B cell (primary cell): ENCODE data around the gene ZNF285. TPM values are rescaled to one million over a fixed set of nuclear protein-coding genes. Genes with fewer than 3 reads are reported as not detected.
"Not testable (repeated sequence)": the region's sequence is repeated elsewhere in the genome, so short reads cannot be mapped to it uniquely, and the experiment has no call there.

ENCODE experiments used
- ATAC-seq: fragments of 200-7000 bp; cut with Tn5 transposase; one replicate; pipeline ENCODE4 v1.10.0; 2021; ENCODE audit warnings: low read depth, mild to moderate bottlenecking, moderate number of reproducible peaks, moderate library complexity
- CTCF ChIA-PET: fragments of 350-600 bp; sonication (Branson Sonifier 250); formaldehyde crosslinking; loops from one replicate; lab custom pipeline; 2021; ENCODE audit warnings: antibody characterized with exemption, inconsistent platforms; lab: Charles Lee
- POLR2A ChIA-PET: fragments of 350-600 bp; sonication (Branson Sonifier 250); formaldehyde crosslinking; loops from one replicate; lab custom pipeline; 2021; ENCODE audit warnings: antibody characterized with exemption; lab: Charles Lee
- DNase-seq: peaks from one replicate; pipeline ENCODE4 v3.0.0; 2013
- H2AFZ ChIP-seq: 2 replicates; pipeline ENCODE4 v1.6.1; 2012; ENCODE audit warnings: mild to moderate bottlenecking, low read depth, low read length; ENCODE audit not compliant: insufficient read depth, poor library complexity, severe bottlenecking
- H3K27ac ChIP-seq, 2 donors: 1 replicate in 1 of 2; 2 replicates in 1 of 2; pipeline ENCODE4 v1.5.1; 2012 to 2013; ENCODE audit warnings: low read length in 2 of 2, mild to moderate bottlenecking in 2 of 2, moderate library complexity in 1 of 2
- H3K27me3 ChIP-seq, 4 experiments: fragments of 200-600 bp in 1 of 4; sonication (generic) in 1 of 4; replicated peaks in 1 of 4; 1 replicate in 2 of 4; 2 replicates in 2 of 4; pipeline versions ENCODE4 v1.6.1 to v1.7.0; 2013 to 2016; ENCODE audit warnings: low read length in 3 of 4, mild to moderate bottlenecking in 2 of 4, mixed read lengths in 1 of 4, moderate library complexity in 1 of 4; ENCODE audit not compliant: insufficient read depth in 4 of 4, control insufficient read depth in 3 of 4; ENCODE audit errors: control extremely low read depth in 1 of 4
- H3K36me3 ChIP-seq, 2 experiments: replicated peaks in 1 of 2; 1 replicate in 1 of 2; 2 replicates in 1 of 2; pipeline versions ENCODE4 v1.6.1 to v1.7.1; 2013; ENCODE audit warnings: low read length in 1 of 2; ENCODE audit not compliant: insufficient read depth in 2 of 2, control insufficient read depth in 1 of 2; ENCODE audit errors: control extremely low read depth in 1 of 2, extremely low read depth in 1 of 2
- H3K4me1 ChIP-seq, 2 donors: fragments of 200-600 bp in 1 of 2; sonication (generic) in 1 of 2; 1 replicate in 1 of 2; 2 replicates in 1 of 2; pipeline versions ENCODE4 v1.5.1 to v1.6.1; 2013 to 2017; ENCODE audit warnings: low read length in 2 of 2; ENCODE audit not compliant: control insufficient read depth in 2 of 2, insufficient read depth in 2 of 2
- H3K4me2 ChIP-seq: replicated peaks from 2 replicates; pipeline ENCODE3; 2012; ENCODE audit warnings: mild to moderate bottlenecking, low read depth, low read length; ENCODE audit not compliant: poor library complexity, severe bottlenecking
- H3K4me3 ChIP-seq, 5 experiments: fragments of 200-600 bp in 1 of 5; sonication (generic) in 1 of 5; 1 replicate in 3 of 5; 2 replicates in 2 of 5; pipeline versions ENCODE4 v1.5.1 to v1.7.0; 2011 to 2016; ENCODE audit warnings: low read length in 4 of 5, mild to moderate bottlenecking in 4 of 5, low read depth in 2 of 5, control low read depth in 1 of 5, moderate library complexity in 1 of 5; ENCODE audit not compliant: insufficient read depth in 1 of 5; ENCODE audit errors: control extremely low read depth in 1 of 5, extremely low read depth in 1 of 5
- H3K79me2 ChIP-seq: fragments of 200-600 bp; sonication (generic); one replicate; pipeline ENCODE4 v1.6.0; 2016; ENCODE audit warnings: low read length; ENCODE audit not compliant: control insufficient read depth, insufficient read depth
- H3K9ac ChIP-seq: fragments of 200-600 bp; sonication (generic); 2 replicates; pipeline ENCODE4 v1.6.1; 2017; ENCODE audit warnings: mild to moderate bottlenecking, low read length, moderate library complexity
- H3K9me3 ChIP-seq, 3 donors: one replicate each; pipeline versions ENCODE4 v1.6.1 to v1.7.1; 2013; ENCODE audit warnings: low read length in 2 of 3; ENCODE audit not compliant: control insufficient read depth in 2 of 3, insufficient read depth in 1 of 3; ENCODE audit errors: control extremely low read depth in 1 of 3
- H4K20me1 ChIP-seq: 2 replicates; pipeline ENCODE4 v1.6.0; 2012; ENCODE audit warnings: mild to moderate bottlenecking, low read length; ENCODE audit not compliant: insufficient read depth, control insufficient read depth, poor library complexity, severe bottlenecking
- H3K27ac Mint-ChIP-seq: one replicate; pipeline ENCODE4 v1.8.0; 2021; ENCODE audit warnings: mixed read lengths
- H3K27me3 Mint-ChIP-seq: one replicate; pipeline ENCODE4 v1.8.0; 2021; ENCODE audit warnings: mixed read lengths
- H3K4me1 Mint-ChIP-seq: one replicate; pipeline ENCODE4 v1.8.0; 2021; ENCODE audit warnings: mixed read lengths
- H3K4me3 Mint-ChIP-seq: one replicate; pipeline ENCODE4 v1.8.0; 2021; ENCODE audit warnings: mixed read lengths
- H3K9me3 Mint-ChIP-seq: one replicate; pipeline ENCODE4 v1.8.0; 2022; ENCODE audit warnings: mixed read lengths; ENCODE audit not compliant: insufficient read depth
- EZH2 ChIP-seq: IDR thresholded peaks from 2 replicates; pipeline ENCODE4 v1.6.1; 2012; ENCODE audit warnings: borderline replicate concordance, low read depth, mild to moderate bottlenecking, moderate library complexity, low read length; ENCODE audit not compliant: insufficient read depth, poor library complexity, severe bottlenecking
- WGBS: methylation state at CpG from one replicate; pipeline ENCODE4 v1.1.5; 2013; ENCODE audit warnings: missing lambda C conversion rate; ENCODE audit not compliant: insufficient coverage; 5-methylcytosine and 5-hydroxymethylcytosine counted together
- intact Hi-C: fragments of 100-400 bp; cut with micrococcal nuclease; formaldehyde crosslinking; loops from one replicate; pipeline ENCODE4 v1.10.0; 2022
- polyA plus RNA-seq: library from polyadenylated mRNA; depleted of rRNA; stranded (reverse); fragments of >200 nt; gene quantifications from 2 replicates; pipeline ENCODE4 v1.2.3, GENCODE V29; 2012
- total RNA-seq, 2 donors: library from RNA; stranded (reverse); fragments of 120-200 nt in 1 of 2; gene quantifications; 1 replicate in 1 of 2; 2 replicates in 1 of 2; pipeline versions ENCODE4 v1.2.3 to v1.2.4, GENCODE V29; 2013 to 2022

Gene ZNF285
- total and polyA plus RNA-seq, 2 donors (not counting 1 experiment from before 2014, with no cell fraction given), result 4.6 to 7.6 TPM

DNA sequence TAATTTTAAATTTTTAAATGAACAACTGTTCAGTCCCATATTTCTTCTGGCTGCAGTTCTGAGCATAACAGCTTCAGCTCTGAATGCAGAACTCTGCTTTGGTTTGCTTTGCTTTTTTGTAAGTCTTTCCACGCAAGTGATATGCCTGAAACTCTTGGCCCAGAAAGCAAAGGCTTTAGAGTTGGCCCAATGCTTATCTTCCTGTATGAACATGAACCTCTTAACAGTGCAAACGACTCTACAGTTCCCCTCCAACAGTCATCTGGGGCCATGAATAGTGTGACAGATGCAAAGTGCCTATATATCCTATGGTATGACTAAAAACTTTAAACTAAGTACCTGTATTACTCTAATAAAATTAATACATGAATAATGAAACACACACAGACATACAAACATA is 59.6 kb downstream of the ZNF285 start:
- H4K20me1 ChIP-seq, result no peaks in the 10 kb centered on the region
- ChIA-PET CTCF (no interaction called here), POLR2A (no interaction called here)
- Mint-ChIP-seq H3K4me3 (no peak overlapping the region), H3K4me1 (peaks cover 9% of the 10 kb centered on the region), H3K27me3 (no peaks in the 10 kb centered on the region), H3K27ac (no peak overlapping the region), H3K9me3 (peaks cover 2% of the 10 kb centered on the region)
- peaks cover 11 to 14% of the 10 kb centered on the region in 2 donors for H3K4me1 ChIP-seq
- no peaks in the 10 kb centered on the region for H3K27me3 ChIP-seq
- ATAC-seq (no peak), DNase-seq (no peak)
- TF ChIP-seq EZH2, result no peak
- no peaks in the 10 kb centered on the region for H3K79me2 ChIP-seq
- no peak overlapping the region for H3K27ac ChIP-seq
- no peak overlapping the region for H3K9ac ChIP-seq
- H2AFZ ChIP-seq, result no peak overlapping the region
- 100% methylated on average over 1 of the region's 2 CpGs for WGBS
- intact Hi-C loops, result no loop called here
- peaks cover 0 to 17% (median 9%) of the 10 kb centered on the region in 3 donors for H3K9me3 ChIP-seq
- no peak overlapping the region for H3K4me3 ChIP-seq
- H3K36me3 ChIP-seq, result no peaks in the 10 kb centered on the region
- H3K4me2 ChIP-seq, result no peak overlapping the region

DNA sequence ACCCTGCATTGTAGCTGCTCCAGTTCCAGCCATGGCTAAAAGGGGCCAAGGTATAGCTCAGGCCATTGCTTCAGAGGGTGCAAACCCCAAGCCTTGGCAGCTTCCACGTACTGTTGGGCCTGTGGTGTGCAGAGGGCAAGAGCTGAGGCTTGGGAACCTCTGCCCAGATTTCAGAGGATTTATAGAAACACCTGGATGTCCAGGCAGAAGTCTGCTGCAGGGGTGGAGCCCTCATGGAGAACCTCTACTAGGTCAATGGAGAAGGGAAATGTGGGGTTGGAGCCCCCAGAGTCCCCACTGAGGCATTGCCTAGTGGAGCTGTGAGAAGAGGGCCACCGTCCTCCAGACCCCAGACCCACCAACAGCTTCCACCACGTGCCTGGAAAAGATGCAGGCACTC is 66.8 kb downstream of the ZNF285 start:
- H3K4me3 Mint-ChIP-seq, DNase-seq, H4K20me1 ChIP-seq, POLR2A ChIA-PET, H3K27ac ChIP-seq, ATAC-seq, H3K4me1 Mint-ChIP-seq, H3K27ac Mint-ChIP-seq, H3K4me3 ChIP-seq, H3K9ac ChIP-seq, CTCF ChIA-PET, H3K27me3 ChIP-seq, H3K4me1 ChIP-seq, H2AFZ ChIP-seq, H3K27me3 Mint-ChIP-seq, intact Hi-C loops, H3K79me2 ChIP-seq, H3K4me2 ChIP-seq: not testable (repeated sequence)
- 50% methylated on average over 3 of the region's 3 CpGs for WGBS
- peaks cover 2 to 15% of the 10 kb centered on the region in 2 experiments for H3K36me3 ChIP-seq
- H3K9me3 Mint-ChIP-seq, result peaks cover 26% of the 10 kb centered on the region
- H3K9me3 ChIP-seq, result peaks cover 10 to 42% (median 30%) of the 10 kb centered on the region in 3 donors

Other genes starting within 250 kb of the ZNF285 start
- gene ZNF226, start 236.5 kb downstream of the ZNF285 start, total RNA-seq, result 55.8 and 58.8 TPM in 2 replicates
- gene ZNF226, start 236.5 kb downstream of the ZNF285 start, polyA plus RNA-seq, result 14.8 and 17.8 TPM in 2 replicates
- gene ZNF227, start 189.1 kb downstream of the ZNF285 start, total RNA-seq, result 49.5 and 53.0 TPM in 2 replicates
- 5.9 and 6.0 TPM in 2 replicates for gene ZNF227, start 189.1 kb downstream of the ZNF285 start, polyA plus RNA-seq
- 1.2 and 1.3 TPM in 2 replicates for gene ZNF233, start 141.7 kb downstream of the ZNF285 start, total RNA-seq
- gene ZNF233, start 141.7 kb downstream of the ZNF285 start, polyA plus RNA-seq, result 0.61 and 0.75 TPM in 2 replicates
- 18.8 and 19.5 TPM in 2 replicates for gene ZNF235, start 96.6 kb downstream of the ZNF285 start, total RNA-seq
- gene ZNF235, start 96.6 kb downstream of the ZNF285 start, polyA plus RNA-seq, result 4.3 and 4.7 TPM in 2 replicates
- 1.7 and 2.5 TPM in 2 replicates for gene ZNF112, start 44.9 kb downstream of the ZNF285 start, total RNA-seq
- gene ZNF112, start 44.9 kb downstream of the ZNF285 start, polyA plus RNA-seq, result 0.51 and 0.66 TPM in 2 replicates
- gene ZNF229, start 46.9 kb upstream of the ZNF285 start, total RNA-seq, result 6.2 and 6.7 TPM in 2 replicates
- 1.5 and 1.8 TPM in 2 replicates for gene ZNF229, start 46.9 kb upstream of the ZNF285 start, polyA plus RNA-seq
- gene ZNF180, start 98.9 kb upstream of the ZNF285 start, total RNA-seq, result 16.1 and 19.6 TPM in 2 replicates
- gene ZNF180, start 98.9 kb upstream of the ZNF285 start, polyA plus RNA-seq, result 1.6 and 4.4 TPM in 2 replicates
- gene CEACAM20, start 128.1 kb upstream of the ZNF285 start, total RNA-seq, result not detected in 2 replicates
- not detected in 2 replicates for gene CEACAM20, start 128.1 kb upstream of the ZNF285 start, polyA plus RNA-seq
- not detected in 2 replicates for gene IGSF23, start 212.0 kb upstream of the ZNF285 start, total RNA-seq
- not detected in 2 replicates for gene IGSF23, start 212.0 kb upstream of the ZNF285 start, polyA plus RNA-seq
- 0.67 TPM in 1 of 2 replicates, not detected in the other for gene PVR, start 242.3 kb upstream of the ZNF285 start, total RNA-seq
- gene PVR, start 242.3 kb upstream of the ZNF285 start, polyA plus RNA-seq, result 0.09 and 0.26 TPM in 2 replicates